ENCODE measurements around the gene USP24. TPM values are rescaled to one million over a fixed set of nuclear protein-coding genes. Genes with fewer than 3 reads are reported as not detected.
A peak's percentile ranks its signal among the peaks of the same experiment; 100 is the strongest.
"Not testable (repeated sequence)": the region's sequence is repeated elsewhere in the genome, so short reads cannot be mapped to it uniquely, and the experiment has no call there.

Gene USP24
- total RNA-seq, 1 donor from 2014 or later: 39.1 TPM

- DNase-seq (ENCODE audit: low read depth, low spot score): no peak
These were observed 175.7 kb downstream of the USP24 start, which contains the start of gene PCSK9 for GRCh38 chr1:55039342-55040082. Gene PCSK9, plus strand, starts transcription at chr1:55039548. Its CDS starts 290 bp downstream, at chr1:55039838.

- DNase-seq (ENCODE audit: low read depth, low spot score): no peak
These were observed 176.2 kb downstream of the USP24 start for GRCh38 chr1:55038974-55039341.

DNA sequence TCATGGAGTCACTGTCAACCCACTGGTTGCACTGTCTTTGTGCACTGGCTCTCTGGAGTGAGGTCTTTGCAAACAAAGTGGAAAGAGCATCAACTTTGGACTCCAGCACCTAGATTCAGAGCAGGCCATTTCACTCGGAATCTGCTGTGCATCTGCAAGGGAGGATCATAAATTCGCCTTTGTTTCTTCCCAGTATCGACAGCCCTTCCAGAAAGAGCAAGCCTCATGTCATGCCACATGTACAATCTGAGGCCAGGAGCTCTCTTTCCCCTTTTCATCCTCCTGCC, 176.7 kb downstream of the USP24 start:
- no peak for DNase-seq (ENCODE audit: low read depth, low spot score)

DNA sequence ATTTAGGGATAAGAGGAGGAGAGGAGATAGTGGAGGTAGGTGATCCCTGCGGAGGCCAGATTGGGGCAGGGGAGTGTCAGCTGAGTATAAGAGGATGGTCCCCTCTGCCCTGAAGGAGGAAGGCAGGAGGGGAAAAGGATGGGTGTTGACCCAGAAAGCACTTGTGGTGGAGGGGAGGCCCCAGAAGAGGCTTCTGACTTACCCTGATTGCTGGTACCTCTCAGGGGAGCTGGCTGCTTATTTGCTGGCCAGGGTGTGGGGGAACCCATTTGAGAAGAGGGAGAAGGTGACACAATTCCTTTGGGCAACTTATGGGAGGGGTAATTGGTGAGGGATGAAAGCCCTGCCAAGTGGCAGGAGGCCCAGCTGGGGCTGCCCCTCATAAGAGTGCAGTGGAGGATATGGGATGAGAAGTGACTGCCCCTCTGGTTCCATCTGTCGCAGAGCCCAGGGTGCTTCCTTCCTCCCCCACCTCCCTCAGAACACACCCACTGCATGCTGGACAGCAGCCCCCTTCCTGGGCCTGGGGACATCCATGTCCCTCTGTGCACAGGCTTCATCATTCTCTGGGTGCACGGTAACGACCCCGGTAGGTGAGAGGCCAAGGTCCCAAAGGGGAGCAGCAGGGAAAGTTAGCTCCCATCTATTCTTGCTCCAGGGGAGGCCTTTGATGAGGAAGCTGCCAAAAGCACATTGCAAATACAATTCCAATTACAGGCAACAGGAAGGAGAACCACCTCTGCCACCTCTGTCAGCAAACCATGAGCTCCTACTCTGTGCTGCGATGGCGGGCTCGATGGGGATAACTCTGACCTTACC, 177.2 kb downstream of the USP24 start:
- DNase-seq (ENCODE audit: low read depth, low spot score): no peak

DNA sequence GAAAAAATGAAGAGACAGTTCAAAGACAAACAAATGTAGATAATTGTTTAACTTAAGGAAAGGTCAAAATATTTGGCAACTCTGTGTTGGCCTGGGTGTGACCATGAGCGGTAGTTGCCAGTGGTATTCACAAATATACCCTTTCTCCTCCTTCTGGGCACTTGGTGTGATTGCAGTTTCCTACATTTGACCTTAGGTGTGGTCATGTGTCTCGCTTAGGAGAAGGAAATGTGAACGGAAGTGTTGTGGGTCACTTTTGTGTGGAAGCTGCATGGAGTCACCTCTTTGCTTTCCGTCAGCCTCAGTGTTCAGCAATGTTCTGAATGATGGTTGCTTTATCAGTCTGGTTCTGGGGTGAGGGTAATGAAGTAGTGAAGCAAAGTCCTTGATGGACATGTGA, 179.3 kb downstream of the USP24 start:
- no peak for DNase-seq (ENCODE audit: low read depth, low spot score)

GRCh38 chr1:55034476-55035133, 180.6 kb downstream of the USP24 start:
- DNase-seq (ENCODE audit: low read depth, low spot score): no peak

DNA sequence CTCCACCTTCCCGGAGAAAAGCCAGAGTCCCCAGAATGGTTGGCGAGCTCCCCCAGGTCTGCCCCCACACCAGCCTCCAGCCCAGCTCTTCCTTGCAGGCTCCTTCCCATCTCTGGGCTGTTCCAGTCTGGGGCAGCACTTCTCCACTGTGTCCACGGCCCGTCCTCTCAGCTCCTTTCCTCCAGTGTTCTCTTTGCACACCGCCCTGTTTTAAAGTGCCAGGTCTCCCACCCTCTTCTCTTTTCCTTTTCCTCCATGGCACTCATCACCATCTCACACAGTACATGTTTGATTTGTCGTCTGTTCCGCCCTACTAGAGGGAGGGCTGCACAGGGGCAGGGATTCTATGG, 181.9 kb downstream of the USP24 start:
- DNase-seq (ENCODE audit: low read depth, low spot score): no peak

DNA sequence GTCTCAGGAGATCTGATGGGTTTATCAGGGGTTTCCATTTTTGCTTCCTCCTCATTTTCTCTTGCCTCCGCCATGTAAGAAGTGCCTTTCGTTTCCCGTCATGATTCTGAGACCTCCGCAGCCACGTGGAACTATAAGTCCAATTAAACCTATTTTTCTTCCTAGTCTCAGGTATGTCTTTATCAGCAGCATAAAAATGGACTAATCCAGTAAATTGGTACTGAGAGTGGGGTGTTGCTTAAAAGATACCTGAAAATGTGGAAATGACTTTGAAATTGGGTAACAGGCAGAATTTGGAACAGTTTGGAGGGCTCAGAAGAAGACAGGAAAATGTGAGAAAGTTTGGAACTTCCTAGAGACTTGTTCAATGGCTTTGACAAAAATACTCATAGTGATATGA, 184.1 kb downstream of the USP24 start:
- DNase-seq (ENCODE audit: low read depth, low spot score): not testable (repeated sequence)

GRCh38 chr1:55026682-55027081, 188.5 kb downstream of the USP24 start:
- DNase-seq (ENCODE audit: low read depth, low spot score): not testable (repeated sequence)

GRCh38 chr1:55024163-55024562, 191.0 kb downstream of the USP24 start:
- DNase-seq (ENCODE audit: low read depth, low spot score): not testable (repeated sequence)

- peak; percentile 36 for DNase-seq (ENCODE audit: low read depth, low spot score)
These were observed 193.1 kb downstream of the USP24 start for GRCh38 chr1:55021942-55022546.

DNA sequence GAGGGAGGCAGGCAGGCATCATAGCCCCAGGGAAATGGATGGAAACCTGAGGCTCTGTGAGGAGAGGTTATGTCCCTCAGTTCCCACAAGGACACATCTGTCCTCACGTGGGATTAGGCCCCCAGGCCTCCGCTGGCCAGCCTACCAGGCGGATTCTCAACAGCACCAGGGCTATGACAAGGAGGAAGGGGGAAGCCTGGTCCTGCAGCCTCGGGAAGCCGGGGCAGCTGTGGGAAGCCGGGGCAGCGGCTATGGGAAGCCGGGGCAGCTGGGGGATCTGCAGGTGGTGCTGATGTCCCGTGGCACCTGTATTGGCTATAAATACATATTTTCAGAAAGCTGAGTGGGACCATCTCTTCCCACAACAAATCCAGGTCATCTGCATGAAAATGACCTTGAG, 196.8 kb downstream of the USP24 start:
- no peak for DNase-seq (ENCODE audit: low read depth, low spot score)

Other genes with a start within 250 kb of the USP24 start
- not detected in 2 replicates for gene TMEM61, start 234.7 kb downstream of the USP24 start, total RNA-seq
- not detected in 2 replicates for gene BSND, start 216.4 kb downstream of the USP24 start, total RNA-seq
- gene PCSK9, start 175.8 kb downstream of the USP24 start, total RNA-seq: 0.07 TPM in 2 replicates

Data from pulmonary artery endothelial cell (primary cell).